GM18499 (cell line): ENCODE data around the gene RBSN.

Source experiments
- ATAC-seq: cut with Tn5 transposase; IDR thresholded peaks from one replicate; pipeline ENCODE4 v1.9.1; 2021; ENCODE audit warnings: moderate number of reproducible peaks; ENCODE audit not compliant: insufficient read depth, unreplicated experiment

RBSN gene

GRCh38 chr3:15023719-15024118 is 75.2 kb downstream of the RBSN start:
- ATAC-seq, result no peak

DNA sequence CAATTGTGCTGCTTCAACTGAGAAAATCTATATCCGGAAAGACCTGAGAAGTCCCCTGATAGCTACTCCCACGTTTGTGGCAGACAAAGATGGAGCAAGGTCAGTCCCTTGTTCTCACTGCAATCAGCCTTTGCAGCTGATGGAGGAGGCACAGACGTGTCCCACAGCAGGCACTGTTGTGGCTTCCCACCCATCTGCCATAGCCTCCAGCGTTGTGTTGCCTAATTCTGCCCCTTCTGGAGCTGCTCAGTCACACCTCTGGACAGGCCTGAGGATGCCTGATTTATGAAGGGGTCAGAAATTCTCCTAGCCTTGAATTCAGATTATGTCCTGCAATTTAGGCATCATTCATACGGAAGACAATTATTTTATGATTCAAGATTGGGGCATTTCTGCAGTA is 75.7 kb downstream of the RBSN start:
- ATAC-seq, result no peak
